Stimulated activated CD4-positive, alpha-beta T cell treated with anti-CD3 and anti-CD28 coated beads, Interleukin-15, amount 100 ng/mL, for 1 hour (primary cell): ENCODE results near the gene TECR.
A peak's percentile ranks its signal among the peaks of the same experiment; 100 is the strongest.
"Not testable (repeated sequence)": the region's sequence is repeated elsewhere in the genome, so short reads cannot be mapped to it uniquely, and the experiment has no call there.

Experiments
- DNase-seq, 2 donors: peaks; one replicate each; pipeline ENCODE4 v3.0.0-alpha.2; 2020; ENCODE audit warnings: low read depth in 1 of 2, low spot score in 1 of 2

Gene TECR, protein sequence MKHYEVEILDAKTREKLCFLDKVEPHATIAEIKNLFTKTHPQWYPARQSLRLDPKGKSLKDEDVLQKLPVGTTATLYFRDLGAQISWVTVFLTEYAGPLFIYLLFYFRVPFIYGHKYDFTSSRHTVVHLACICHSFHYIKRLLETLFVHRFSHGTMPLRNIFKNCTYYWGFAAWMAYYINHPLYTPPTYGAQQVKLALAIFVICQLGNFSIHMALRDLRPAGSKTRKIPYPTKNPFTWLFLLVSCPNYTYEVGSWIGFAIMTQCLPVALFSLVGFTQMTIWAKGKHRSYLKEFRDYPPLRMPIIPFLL

DNA sequence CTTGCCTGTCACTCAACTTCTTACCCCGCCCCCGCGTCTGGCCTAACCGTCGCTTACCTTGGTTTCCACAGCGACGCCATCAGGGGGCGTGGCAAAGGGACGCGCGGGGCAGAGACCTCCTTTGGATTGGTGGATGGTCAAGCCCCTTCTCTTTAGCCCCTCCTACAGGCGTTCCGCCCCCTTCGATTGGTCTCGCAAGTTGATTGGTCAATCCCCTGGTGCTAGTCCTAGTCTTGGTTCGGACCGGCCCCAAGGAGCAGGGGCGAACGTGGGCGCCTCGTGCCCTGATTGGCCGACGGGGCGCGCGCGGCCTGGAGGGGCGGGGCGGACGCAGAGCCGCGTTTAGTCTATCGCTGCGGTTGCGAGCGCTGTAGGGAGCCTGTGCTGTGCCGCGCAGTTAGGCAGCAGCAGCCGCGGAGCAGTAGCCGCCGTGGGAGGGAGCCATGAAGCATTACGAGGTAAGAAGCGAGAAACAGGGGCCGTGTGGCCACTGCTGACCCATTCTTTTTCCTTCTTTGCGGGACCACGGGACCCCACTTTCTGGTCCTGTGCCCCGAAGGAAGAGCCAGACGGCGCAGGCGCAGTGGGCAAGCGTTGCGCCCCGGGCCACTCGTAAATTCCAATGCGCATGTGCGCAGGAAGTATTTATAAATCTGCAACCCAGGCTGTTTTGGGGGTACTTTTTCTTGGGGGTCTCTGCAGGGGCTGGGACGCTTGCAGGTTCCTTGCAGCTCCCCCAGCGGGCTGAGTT is at the start of gene TECR:
TSS of gene TECR (plus strand) at position 341 of the 751 bp plus-strand sequence. CDS start at position 444, 103 bp downstream.
- peak; percentile 100 for DNase-seq

DNA sequence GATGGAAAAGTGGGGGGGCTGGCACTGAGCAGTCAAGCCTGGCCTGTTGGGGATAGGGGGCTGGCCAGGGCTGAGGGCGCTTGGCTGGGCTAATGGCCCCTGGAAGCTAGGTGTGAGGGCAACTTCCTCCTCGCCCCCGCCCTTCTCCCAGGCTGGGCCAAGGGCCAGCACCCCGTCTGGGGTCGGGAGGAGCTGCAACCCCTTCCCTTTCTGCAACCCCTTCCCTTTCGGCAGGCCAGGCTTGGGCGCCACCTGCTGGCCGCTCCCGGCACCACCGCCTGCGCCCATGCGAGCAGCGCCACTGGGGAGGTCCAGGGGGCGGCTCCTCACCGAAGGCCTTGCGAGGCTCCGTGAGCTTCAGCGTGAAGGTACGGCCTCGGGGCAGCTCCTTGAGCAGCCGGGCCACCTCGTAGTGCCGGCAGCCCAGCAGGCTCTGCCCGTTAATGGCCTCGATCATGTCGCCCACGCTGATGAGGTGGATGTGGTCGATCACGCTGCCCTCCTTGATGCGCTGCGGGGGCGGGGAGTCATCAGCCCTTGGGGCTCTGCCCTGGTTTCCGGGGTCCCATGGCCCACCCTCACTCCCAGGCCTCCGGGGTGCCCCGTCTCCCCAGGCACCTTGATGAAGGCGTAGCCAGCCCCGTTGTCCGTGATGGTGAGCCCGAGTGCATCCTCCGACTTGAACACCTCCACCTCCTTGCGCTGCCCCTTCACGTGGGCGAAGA is 49.3 kb upstream of the TECR start:
- DNase-seq: peak; percentile 44 to 64

DNA sequence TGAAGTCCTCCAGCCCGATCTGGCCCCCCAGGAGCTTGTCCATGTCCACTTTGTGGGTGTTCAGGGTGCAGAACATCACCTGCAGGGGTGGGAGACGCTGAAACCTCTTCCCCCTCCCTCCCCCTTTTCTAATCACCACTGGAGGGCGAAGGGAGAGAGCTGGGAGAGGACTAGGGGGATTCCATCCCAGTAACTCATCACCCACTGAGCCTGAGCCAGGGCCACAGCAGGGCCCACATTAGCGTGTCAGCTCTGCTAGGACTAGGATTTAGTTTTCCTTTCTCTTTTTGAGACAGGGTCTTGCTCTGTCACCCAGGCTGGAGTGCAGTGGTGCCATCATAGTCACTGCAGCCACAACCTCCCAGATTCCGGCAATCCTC is 48.7 kb upstream of the TECR start:
- no peak for DNase-seq

DNA sequence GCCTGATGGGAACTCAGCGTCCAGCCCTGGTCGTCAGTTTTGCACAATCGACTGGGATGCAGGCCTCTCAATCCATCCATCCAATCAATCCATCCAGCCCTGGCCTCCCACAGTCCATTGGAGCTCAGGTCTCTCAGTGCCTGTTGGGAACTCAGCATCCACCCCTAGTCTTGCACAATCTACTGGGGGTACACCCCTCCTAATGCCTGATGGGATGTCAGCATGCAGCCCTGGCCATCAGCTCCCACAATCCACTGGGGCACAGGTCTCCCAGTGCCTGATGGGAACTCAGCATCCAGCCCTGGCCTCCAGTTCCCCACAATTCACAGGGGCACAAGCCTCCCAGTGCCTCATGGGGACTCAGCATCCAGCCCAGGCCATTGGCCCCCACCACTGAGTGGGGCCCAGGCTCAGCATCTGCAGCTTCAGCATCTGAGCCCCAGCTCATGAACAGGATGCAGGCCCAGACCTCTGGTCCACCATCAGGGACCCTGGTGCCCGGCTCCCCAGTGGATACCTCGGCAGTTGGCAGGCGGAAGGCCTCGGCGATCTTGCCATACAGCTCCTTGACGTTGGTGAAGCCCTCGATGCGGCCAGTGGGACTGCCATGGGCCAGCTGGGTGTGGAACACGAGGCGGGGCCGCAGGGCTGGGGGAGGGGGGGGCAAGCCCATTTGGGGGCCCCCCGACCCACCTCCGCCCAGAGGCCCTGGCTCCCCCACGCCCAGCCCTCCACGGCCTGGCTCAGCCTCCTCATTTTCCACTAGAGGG is 47.0 kb upstream of the TECR start:
- no peak for DNase-seq

DNA sequence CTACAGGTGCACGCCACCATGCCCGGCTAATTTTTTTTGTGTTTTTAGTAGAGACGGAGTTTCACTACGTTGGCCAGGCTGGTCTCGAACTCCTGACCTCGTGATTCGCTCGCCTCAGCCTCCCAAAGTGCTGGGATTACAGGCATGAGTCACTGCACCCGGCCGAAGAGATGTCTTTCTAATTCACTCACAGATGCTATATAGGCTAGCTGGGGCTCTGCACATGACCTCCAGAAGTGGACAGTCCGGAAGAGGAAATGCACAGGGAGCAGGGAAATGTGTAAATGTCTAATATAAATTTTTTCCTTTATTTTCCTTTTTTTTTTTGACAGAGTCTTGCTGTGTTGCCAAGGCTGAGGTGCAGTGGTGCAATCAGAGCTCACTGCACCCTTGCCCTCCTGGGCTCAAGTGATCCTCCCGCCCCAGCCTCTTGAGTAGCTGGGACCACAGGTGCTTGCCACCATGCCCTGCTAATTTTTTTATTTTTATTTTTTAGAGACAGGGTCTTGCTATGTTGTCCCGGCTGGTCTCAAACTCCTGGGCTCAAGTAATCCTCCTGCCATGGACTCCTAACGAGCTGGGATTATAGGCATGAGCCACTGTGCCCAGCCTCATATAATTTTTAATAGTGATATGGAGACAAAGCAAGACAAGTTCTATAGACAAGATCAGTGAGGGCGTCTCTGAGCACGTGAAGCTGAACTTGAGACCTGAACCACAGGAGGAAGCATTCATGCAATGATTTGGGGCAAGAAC is 41.8 kb upstream of the TECR start:
- DNase-seq: no peak

DNA sequence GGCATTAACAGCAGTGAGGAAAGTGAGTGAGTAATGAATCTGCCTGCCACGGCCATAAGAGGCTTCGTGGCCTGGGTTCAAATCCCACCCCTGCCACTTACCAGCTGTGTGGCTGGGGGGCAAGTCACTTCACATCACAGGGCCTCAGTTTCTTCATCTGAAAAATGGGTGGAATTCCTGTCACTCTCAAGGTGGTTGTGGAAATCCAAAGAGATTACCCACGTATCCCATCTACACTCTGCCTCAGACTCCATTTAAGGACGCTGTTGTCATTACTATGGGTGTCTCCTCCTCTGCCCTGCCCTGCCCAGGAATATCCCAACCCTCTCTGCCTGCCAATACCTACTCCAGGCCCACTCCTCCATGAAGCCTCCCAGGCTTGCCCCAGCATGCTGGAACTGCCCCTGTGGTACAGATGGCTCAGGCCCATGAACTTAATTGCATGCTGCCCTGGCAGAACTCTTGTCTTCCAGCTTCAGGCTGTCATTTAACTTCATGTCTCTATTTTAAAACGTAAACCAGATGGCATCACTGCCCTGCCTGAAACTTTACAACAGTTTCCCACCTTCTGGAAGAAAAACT is 36.5 kb upstream of the TECR start:
- DNase-seq: no peak

DNA sequence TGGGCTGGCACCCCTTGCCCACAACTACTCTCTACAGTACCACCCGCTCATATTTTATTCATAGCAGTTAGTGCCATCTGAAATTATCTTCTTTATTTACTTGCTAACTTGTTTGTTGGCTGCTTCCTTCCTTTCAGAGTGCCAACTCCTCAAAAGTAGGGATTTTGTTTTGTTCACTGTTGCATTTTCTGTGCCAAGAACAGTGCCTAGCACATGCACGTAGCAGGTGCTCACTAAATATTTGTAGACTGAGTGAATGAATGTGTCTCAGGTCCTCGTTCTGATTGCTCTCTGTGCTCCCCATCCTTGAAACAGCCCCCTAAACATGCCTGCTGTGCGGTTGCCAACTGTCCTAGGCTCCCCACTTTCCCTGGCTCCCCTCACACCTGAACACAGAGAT is 35.0 kb upstream of the TECR start:
- DNase-seq: no peak

DNA sequence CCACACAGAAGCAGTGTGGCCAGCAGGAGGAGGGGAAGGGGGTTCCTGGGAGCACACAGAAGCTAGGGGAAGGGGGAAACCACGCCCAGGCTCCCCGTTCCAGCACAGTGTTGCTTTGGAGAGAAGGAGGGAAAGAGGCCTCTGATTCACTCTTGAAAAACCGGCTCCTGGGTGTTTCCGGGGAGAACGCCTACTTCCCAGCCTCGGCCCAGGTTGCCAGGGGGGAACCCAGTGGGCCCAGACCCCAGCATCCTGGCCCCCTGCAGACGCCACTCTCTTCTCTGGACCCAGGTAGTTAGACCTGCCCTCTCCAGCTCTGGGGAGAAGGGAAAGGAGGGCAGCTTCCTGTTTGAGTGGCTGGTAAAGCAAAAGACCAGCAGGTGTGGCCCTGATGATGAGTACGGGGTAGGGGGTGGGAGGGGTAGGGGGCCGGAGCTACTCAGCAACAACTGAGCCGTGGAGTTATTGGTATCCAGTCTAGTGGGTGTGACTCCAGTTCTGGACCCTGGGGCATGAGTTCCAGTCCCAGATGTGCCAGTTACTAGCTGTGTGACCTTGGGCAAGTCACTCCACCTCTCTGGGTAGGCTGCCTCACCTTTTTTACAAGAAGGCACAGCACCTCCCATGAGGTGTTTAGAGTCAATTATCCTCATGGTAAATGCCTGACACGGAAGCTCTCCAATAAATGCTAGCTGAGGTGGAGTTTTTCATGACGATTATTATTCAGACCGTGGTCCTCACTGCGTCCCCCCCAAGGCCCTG is 34.3 kb upstream of the TECR start:
- DNase-seq: no peak

DNA sequence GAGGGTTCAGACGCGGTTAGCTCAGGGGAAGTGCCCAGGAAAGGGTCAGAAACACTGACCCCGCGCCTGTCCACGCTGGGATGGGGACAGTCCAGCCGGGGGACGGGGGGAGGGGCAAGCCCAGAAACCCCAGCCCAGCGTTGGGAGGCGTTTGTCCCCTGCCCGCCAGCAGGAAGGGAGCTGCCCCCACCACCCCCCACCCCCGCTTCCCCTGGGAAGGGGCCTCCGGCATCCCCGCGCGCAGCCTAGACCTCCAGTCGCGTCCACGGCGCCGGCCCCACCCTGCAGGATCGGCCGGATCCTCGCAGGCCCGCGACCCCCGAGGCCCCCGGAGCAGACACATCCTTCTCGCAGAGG is 33.7 kb upstream of the TECR start:
- DNase-seq: no peak

DNA sequence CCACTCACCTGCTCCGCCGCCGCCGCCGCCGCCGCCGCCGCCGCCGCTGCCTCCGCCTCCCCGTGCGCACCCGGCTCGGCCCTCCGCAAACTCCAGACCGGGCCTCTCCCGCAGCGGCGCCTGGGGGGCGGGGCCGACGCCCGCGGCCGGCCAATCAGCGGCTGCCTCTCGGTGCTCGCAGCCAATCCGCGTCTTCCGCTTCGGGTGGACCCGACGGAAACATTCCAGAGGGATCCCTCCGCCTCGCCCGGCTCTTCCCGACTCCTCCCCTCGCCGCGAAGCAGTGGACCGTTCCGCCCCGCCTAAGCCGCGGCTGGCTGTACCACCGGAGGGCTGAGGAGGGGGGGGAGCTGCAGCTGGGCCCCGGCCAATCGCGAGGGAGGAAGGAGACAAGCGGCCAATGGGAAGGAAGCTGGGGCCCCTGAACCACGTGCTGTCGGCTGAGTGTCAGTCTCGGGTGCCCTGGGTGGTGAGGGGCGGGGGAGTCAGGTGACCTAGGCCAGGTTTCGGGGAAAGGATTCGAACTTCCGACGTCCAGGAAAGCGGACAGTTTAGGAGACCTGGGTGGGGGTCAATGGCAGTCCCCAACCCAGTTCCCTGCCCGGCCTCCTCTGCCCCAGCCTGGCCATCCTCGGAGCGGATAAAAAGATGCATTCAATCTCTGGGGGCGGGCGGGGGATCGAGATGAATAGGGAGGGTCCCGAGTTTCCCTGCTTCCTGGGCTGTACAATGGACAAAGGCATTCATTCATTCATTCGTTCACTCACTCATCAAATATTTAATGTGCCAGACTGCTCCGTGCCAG is 33.2 kb upstream of the TECR start, which contains the start of gene GIPC1:
TSS of gene GIPC1 (minus strand) at position 99 of the 805 bp plus-strand sequence. CDS start 13,151 bp downstream, outside the sequence.
- peak; percentile 70 to 76 for DNase-seq

DNA sequence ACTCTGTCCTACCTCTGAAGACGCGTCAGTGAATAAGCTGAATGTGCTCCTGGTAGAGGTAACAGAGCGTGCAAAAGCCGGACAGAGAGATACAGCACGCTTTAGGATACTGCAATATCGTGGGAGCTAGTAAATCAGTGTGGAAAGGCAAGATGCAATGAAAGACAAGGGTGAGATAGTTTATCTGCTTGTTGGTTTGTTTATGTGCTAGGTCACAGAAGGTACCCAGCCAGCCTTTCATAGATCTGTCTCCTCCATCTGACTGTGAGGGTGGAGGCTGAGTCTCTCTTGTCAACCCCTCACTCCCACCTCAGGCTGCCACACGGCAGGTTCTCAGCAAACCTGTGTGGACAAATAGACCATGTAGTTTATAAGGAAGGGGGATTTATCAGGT is 32.6 kb upstream of the TECR start:
- DNase-seq: no peak

DNA sequence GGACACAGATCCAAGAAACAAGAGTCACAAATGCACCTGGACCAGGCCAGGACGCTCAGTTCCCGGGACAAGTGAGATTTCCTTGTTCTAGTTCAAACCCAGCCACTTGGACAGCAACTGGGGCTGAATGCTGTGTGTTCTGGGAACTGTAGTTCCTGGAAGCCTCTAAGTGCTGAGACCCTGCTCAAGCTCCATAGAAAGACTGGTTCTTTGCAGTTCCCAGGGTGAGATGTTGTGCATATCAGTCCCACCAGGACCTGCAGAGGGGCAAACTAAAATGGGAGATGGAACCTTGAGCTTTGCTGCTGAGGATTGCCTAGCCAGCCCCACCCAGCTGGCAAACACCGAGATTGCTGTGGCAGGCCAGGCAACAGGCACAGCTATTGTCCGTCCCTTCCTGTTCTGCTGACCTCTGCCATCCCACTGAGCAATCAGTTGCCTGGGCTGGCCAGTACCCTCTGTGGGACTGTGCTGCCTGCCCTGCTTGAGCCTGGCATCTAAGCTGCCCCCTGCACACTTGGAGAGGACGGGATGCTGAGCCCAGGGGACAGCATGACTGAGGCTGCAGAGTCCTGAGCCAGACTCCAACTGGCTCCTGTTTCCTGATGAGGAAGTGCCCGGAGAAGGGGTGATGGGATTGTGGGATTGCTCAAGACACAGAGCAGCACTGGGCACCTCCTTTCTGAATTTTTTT is 32.0 kb upstream of the TECR start:
- DNase-seq: no peak

DNA sequence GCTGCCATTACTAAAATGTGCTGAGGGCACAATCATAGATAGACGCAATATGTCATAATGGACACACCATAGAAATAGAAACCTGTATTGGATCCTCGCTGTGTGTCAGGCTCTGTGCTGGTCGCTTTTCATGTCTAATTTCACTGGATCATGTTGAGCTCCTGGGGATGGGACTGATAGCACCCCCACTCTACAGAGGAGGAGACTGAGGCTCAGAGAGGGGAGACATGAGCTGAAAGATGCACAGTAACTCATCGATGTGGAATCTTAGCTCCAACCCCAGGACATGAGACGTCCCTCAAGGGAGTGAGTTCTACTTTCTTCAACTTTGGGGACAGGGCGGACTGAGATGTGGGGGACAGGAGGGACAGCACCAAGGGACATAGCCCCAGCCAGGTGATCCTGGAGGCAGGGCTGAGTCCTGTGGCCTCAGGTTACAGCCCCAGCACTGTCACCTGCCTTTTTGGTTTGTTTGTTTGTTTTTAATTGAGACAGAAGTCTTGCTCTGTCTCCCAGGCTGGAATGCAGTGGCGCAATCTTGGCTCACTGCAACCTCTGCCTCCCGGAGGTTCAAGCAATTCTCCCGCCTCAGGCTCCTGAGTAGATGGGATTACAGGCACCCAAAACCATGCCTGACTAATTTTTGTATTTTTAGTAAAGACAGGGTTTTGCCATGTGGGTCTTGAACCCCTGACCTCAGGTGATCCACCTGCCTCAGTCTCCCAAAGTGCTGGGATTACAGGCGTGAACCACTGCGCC is 26.9 kb upstream of the TECR start:
- no peak for DNase-seq

DNA sequence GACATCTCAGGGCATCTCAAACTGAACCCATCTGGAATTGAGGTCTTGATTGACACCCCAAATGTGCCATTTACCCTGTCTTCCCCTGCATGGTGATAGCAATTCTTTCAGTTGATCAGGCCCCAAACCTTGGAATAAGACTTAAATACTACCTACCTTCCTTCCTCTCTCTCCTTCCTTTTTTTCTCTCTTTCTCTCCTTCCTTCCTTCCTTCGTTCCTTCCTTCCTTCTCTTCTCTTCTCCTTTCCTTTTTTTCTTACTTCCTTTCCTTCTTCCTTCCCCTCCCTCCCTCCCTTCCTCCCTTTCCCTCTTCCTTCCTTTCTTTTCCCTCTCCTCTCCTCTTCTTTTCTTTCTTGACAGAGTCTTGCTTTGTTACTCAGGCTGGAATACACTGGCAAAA is 26.1 kb upstream of the TECR start:
- no peak for DNase-seq

DNA sequence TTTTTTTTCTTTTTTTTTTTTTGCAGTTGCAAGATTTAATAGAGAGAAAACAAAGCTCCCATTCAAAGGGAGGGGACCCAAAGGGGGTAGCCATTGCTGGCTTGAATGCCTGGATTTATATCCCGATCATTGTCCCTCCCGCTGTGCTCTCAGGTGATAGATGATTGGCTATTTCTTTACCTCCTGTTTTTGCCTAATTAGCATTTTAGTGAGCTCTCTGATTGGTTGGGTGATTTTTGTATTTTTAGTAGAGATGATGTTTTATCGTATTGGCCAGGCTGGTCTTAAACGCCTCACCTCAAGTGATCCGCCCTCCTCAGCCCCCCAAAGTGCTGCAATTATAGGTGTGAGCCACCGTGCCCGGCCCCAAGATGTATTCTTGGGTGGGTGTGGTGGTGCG is 24.8 kb upstream of the TECR start:
- not testable (repeated sequence) for DNase-seq

DNA sequence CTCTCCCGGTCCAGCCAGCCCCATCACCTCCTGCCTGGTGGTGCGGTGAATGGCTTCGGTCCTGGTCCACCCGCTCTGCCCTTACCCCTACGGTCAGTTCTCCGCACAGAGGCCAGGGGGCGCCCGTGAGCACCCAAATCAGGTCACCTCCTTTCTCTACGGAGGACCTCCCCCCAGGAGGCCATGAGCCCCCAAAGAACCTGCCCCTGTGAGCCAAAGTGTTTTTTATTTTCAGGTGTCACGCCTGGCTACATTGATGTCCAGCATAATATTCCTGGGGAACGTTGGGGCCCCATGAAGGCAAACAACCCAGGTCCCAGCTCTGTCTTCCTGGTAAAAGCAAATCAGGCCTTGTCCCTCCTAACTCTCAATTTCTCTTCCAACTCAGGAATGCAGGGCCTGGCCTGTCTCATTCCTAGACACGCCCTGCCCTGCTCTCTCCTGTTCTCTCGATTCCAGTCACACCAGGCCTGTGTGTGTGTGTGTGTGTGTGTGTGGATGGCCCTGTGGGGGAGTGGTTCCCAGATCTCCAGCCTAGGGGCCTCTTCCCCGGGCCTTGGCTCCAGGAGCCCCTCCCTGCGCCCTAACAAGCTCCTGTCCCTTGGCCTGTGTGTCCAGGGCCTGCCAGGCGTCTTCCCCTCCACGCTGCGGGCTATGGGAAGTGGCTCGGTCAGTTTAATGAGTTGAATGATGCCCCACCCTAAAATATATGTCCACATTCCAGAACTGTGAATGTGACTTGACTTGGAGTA is 23.7 kb upstream of the TECR start:
- DNase-seq: peak in 1 of 2 donors; percentile 55
